ENCODE results near the gene POFUT1. TPM values are rescaled to one million over a fixed set of nuclear protein-coding genes. Genes with fewer than 3 reads are reported as not detected.

Gene POFUT1
- polyA plus RNA-seq, 1 of the 3 experiments (the other 2 are of a cell fraction): 35.6 TPM

DNA sequence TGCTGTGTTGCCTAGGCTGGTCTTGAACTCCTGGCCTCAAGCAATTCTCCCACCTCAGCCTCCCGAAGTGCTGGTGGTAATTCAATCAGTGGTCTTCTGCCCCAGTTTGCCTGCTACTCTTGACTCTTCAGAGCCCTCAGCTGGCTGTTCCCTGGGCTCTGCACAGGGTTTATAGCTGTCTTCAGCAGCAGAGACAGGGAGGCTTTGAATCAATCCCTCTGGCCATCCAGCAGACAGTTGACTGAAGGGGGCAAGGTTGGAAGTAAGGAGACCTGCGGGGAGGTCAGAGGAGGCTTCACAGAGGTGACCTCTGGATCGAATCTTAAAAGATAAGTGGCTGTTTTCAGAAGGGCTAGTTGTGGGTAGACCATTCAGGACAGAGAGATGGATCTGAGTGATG, 43.8 kb downstream of the POFUT1 start:
- H3K27ac ChIP-seq (ENCODE audit: low read depth in 2 of 2, low read length in 1 of 2): no peak overlapping the region
- TF ChIP-seq POLR2AphosphoS5 (IDR thresholded peaks at IDR 0.05; ENCODE audit: low read depth, low read length) (no peak), RXRA (IDR thresholded peaks at IDR 0.05; ENCODE audit: borderline replicate concordance, low read depth) (no peak), EZH2phosphoT487 (IDR thresholded peaks at IDR 0.05; ENCODE audit: borderline replicate concordance, low read depth) (no peak)
- no peak overlapping the region for H2AFZ ChIP-seq (ENCODE audit: low read depth)
- H3K4me2 ChIP-seq: no peak overlapping the region
- WGBS (ENCODE audit: low lambda C conversion rate): 62% methylated on average over 3 of the region's 3 CpGs
- H3K27me3 ChIP-seq (ENCODE audit: insufficient read depth): no peaks in the 10 kb centered on the region
- no peaks in the 10 kb centered on the region for H3K36me3 ChIP-seq (replicated peaks in 1 of 2; ENCODE audit: control insufficient read depth in 1 of 2, insufficient read depth in 2 of 2, low read length in 1 of 2)
- no peaks in the 10 kb centered on the region for H4K20me1 ChIP-seq (ENCODE audit: insufficient read depth)
- POLR2A ChIA-PET: no interaction called here
- DNase-seq: no peak
- H3K9ac ChIP-seq: no peak overlapping the region
- no peak overlapping the region for H3K4me3 ChIP-seq (ENCODE audit: low read depth in 2 of 2, low read length in 1 of 2)
- H3K9me2 ChIP-seq: no peaks in the 10 kb centered on the region
- CTCF ChIA-PET: no interaction called here
- H3K79me2 ChIP-seq (ENCODE audit: insufficient read depth): no peaks in the 10 kb centered on the region
- H3F3A ChIP-seq (replicated peaks; ENCODE audit: insufficient read depth): peaks cover 12% of the 10 kb centered on the region
- peaks cover 0 to 2% of the 10 kb centered on the region in 2 experiments; a peak in 1 of 4 replicates for H3K4me1 ChIP-seq (ENCODE audit: control insufficient read depth in 1 of 2, insufficient read depth in 2 of 2, low read depth in 1 of 2, low read length in 1 of 2)
- no peaks in the 10 kb centered on the region for H3K9me3 ChIP-seq

DNA sequence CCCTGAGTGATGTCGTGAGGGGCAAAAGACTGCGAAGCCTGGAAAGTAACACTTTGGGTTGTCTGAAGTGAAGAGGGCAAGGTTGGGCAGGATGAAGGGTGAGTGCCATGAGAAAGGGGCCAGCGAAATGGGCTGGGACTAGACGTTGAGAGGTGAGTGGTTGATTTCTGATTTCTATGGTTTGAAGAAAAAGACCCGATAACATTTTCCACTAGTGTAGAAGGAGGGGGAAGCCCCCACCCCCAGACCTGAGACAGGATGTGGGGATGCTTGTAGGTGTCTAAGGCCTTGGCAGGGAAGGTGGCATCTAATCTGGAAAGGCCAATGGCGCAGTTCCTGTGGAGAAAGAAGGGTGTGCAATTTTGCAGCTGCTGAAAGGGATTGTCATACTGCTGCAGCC, 44.5 kb downstream of the POFUT1 start:
- Histone ChIP-seq H3K27ac (ENCODE audit: low read depth in 2 of 2, low read length in 1 of 2) (no peak overlapping the region), H3K36me3 (replicated peaks in 1 of 2; ENCODE audit: control insufficient read depth in 1 of 2, insufficient read depth in 2 of 2, low read length in 1 of 2) (no peaks in the 10 kb centered on the region), H2AFZ (ENCODE audit: low read depth) (no peak overlapping the region), H3K9ac (no peak overlapping the region), H4K20me1 (ENCODE audit: insufficient read depth) (no peaks in the 10 kb centered on the region), H3F3A (replicated peaks; ENCODE audit: insufficient read depth) (peaks cover 16% of the 10 kb centered on the region), H3K9me3 (no peaks in the 10 kb centered on the region), H3K79me2 (ENCODE audit: insufficient read depth) (no peaks in the 10 kb centered on the region), H3K4me2 (no peak overlapping the region), H3K27me3 (ENCODE audit: insufficient read depth) (no peaks in the 10 kb centered on the region), H3K4me3 (ENCODE audit: low read depth in 2 of 2, low read length in 1 of 2) (no peak overlapping the region), H3K9me2 (no peaks in the 10 kb centered on the region), H3K4me1 (ENCODE audit: control insufficient read depth in 1 of 2, insufficient read depth in 2 of 2, low read depth in 1 of 2, low read length in 1 of 2) (peaks cover 0 to 2% of the 10 kb centered on the region in 2 experiments; a peak in 1 of 4 replicates)
- POLR2A ChIA-PET: no interaction called here
- no peak for TF ChIP-seq CHD2 (IDR thresholded peaks at IDR 0.05; ENCODE audit: low read length, partially characterized antibody)
- no peak for TF ChIP-seq GABPA (IDR thresholded peaks at IDR 0.05; ENCODE audit: low read depth)
- TF ChIP-seq NFIC (IDR thresholded peaks at IDR 0.05; ENCODE audit: borderline replicate concordance): no peak
- TF ChIP-seq RXRA (IDR thresholded peaks at IDR 0.05; ENCODE audit: borderline replicate concordance, low read depth): no peak
- TF ChIP-seq POLR2AphosphoS5 (IDR thresholded peaks at IDR 0.05; ENCODE audit: low read depth, low read length): no peak
- no peak for TF ChIP-seq ELF1 (IDR thresholded peaks at IDR 0.05)
- no peak for TF ChIP-seq TCF12 (IDR thresholded peaks at IDR 0.05)
- no peak for TF ChIP-seq GATA2 (CRISPR knock-in tag; IDR thresholded peaks at IDR 0.05)
- TF ChIP-seq, protein P1, sequence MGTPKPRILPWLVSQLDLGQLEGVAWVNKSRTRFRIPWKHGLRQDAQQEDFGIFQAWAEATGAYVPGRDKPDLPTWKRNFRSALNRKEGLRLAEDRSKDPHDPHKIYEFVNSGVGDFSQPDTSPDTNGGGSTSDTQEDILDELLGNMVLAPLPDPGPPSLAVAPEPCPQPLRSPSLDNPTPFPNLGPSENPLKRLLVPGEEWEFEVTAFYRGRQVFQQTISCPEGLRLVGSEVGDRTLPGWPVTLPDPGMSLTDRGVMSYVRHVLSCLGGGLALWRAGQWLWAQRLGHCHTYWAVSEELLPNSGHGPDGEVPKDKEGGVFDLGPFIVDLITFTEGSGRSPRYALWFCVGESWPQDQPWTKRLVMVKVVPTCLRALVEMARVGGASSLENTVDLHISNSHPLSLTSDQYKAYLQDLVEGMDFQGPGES (IDR thresholded peaks at IDR 0.05; ENCODE audit: low read depth, low read length): no peak
- no peak for TF ChIP-seq NRF1 (IDR thresholded peaks at IDR 0.05; ENCODE audit: low read depth, low read length)
- TF ChIP-seq TEAD4 (IDR thresholded peaks at IDR 0.05; ENCODE audit: borderline replicate concordance, insufficient read depth): no peak
- TF ChIP-seq RFX5 (IDR thresholded peaks at IDR 0.05; ENCODE audit: low read length): no peak
- TF ChIP-seq, protein P2, sequence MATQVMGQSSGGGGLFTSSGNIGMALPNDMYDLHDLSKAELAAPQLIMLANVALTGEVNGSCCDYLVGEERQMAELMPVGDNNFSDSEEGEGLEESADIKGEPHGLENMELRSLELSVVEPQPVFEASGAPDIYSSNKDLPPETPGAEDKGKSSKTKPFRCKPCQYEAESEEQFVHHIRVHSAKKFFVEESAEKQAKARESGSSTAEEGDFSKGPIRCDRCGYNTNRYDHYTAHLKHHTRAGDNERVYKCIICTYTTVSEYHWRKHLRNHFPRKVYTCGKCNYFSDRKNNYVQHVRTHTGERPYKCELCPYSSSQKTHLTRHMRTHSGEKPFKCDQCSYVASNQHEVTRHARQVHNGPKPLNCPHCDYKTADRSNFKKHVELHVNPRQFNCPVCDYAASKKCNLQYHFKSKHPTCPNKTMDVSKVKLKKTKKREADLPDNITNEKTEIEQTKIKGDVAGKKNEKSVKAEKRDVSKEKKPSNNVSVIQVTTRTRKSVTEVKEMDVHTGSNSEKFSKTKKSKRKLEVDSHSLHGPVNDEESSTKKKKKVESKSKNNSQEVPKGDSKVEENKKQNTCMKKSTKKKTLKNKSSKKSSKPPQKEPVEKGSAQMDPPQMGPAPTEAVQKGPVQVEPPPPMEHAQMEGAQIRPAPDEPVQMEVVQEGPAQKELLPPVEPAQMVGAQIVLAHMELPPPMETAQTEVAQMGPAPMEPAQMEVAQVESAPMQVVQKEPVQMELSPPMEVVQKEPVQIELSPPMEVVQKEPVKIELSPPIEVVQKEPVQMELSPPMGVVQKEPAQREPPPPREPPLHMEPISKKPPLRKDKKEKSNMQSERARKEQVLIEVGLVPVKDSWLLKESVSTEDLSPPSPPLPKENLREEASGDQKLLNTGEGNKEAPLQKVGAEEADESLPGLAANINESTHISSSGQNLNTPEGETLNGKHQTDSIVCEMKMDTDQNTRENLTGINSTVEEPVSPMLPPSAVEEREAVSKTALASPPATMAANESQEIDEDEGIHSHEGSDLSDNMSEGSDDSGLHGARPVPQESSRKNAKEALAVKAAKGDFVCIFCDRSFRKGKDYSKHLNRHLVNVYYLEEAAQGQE (IDR thresholded peaks at IDR 0.05; ENCODE audit: low read depth, low read length): no peak
- TF ChIP-seq, protein P3, sequence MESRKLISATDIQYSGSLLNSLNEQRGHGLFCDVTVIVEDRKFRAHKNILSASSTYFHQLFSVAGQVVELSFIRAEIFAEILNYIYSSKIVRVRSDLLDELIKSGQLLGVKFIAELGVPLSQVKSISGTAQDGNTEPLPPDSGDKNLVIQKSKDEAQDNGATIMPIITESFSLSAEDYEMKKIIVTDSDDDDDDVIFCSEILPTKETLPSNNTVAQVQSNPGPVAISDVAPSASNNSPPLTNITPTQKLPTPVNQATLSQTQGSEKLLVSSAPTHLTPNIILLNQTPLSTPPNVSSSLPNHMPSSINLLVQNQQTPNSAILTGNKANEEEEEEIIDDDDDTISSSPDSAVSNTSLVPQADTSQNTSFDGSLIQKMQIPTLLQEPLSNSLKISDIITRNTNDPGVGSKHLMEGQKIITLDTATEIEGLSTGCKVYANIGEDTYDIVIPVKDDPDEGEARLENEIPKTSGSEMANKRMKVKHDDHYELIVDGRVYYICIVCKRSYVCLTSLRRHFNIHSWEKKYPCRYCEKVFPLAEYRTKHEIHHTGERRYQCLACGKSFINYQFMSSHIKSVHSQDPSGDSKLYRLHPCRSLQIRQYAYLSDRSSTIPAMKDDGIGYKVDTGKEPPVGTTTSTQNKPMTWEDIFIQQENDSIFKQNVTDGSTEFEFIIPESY (IDR thresholded peaks at IDR 0.05; ENCODE audit: borderline replicate concordance, low read depth): no peak
- TF ChIP-seq JUND (IDR thresholded peaks at IDR 0.05): no peak
- no peak for TF ChIP-seq SIN3A (IDR thresholded peaks at IDR 0.05; ENCODE audit: borderline replicate concordance, low read depth, low read length)
- no peak for TF ChIP-seq RCOR1 (IDR thresholded peaks at IDR 0.05; ENCODE audit: low read length)
- TF ChIP-seq MXI1 (IDR thresholded peaks at IDR 0.05; ENCODE audit: low read depth, low read length): no peak
- TF ChIP-seq, protein P4, sequence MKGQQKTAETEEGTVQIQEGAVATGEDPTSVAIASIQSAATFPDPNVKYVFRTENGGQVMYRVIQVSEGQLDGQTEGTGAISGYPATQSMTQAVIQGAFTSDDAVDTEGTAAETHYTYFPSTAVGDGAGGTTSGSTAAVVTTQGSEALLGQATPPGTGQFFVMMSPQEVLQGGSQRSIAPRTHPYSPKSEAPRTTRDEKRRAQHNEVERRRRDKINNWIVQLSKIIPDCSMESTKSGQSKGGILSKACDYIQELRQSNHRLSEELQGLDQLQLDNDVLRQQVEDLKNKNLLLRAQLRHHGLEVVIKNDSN (IDR thresholded peaks at IDR 0.05; ENCODE audit: borderline replicate concordance, low read depth): no peak
- no peak for DNase-seq
- 92% methylated on average over 6 of the region's 6 CpGs for WGBS (ENCODE audit: low lambda C conversion rate)
- CTCF ChIA-PET: no interaction called here

All from SK-N-SH (cell line).